ENCODE results near the gene NUP98.
"Not testable (repeated sequence)": the region's sequence is repeated elsewhere in the genome, so short reads cannot be mapped to it uniquely, and the experiment has no call there.

Gene NUP98

DNA sequence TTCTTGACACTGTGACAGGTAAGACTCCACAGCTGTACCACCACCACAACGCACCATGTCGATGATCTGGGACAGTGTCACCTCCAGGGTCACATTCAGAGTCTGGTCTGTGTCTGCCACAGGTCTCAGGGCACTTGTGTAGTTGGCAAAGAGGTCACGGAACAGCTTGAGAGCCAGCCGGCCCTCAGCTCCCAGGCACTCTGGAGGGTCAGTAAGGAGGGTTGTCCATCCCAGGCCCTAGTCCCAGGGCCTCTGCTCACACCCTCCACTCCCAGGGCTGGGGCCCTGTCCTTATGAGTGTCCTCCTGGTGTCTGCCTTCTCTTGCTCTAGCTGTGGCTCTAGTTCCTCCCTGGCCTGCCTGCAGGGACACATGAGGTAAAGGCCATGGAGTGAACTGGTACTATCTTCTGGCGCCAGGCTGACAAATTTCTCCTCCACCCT is 127.6 kb downstream of the NUP98 start:
- DNase-seq (ENCODE audit: low spot score) = no peak

DNA sequence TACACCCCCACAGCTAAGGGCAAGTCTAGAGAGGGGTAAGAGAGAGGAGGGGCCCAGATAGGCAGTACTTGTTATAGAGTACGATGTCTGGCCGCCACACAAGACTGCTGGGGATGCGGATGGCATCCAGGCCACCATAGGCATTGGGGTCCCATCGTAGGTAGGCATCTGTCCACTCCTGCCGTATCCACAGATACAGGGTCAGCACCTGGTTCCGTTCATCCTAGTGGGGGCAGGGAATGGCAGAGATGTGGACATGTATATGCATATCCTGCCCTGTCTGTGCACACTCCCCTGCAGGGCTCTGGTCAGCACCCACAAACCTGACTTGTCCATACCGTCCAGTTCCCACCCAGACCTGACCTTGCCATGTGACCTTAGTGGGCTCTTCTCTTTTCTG is 128.2 kb downstream of the NUP98 start:
- no peak for DNase-seq (ENCODE audit: low spot score)

DNA sequence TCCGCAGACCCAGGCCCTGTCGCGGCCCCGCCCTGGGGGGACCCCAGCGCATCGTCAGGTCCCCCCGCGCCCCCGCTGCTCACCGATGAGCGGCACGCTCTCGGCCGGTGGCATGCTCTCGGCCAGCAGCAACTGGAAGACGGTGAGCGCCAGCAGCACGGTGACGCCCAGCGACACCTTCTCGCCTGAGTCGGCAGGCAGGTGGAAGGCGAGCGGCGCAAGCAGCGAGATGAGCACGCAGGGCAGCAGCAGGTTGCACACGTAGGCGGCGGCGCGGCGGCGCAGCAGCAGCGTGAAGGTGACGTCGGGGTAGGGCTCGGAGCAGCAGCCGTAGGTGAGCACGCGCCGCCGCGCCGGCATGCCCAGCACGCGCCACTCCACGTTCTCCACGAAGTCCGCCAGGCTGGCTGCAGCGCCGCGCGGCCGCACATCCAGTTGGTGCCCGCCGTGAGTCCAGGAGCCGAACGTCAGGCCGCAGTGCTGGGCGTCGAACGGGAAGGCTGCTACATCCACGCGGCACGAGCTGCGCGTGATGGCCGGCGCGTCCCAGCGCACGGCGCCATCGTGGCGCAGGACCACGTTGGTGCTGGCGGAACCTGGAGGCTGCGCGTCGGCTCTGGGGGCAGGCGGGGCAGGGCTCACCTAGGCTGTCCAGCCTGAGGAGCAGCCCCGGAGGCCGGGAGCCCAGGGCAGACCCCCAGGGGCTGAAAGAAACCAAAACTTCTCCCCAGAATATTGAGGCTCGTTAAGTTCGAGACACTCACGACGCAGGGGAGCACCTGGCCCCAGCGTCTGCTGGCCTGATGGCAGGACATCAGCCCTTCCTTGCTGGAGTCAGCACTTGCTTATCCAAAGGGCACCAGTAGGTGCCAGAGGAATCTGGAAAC is 130.0 kb downstream of the NUP98 start:
- no peak for DNase-seq (ENCODE audit: low spot score)

DNA sequence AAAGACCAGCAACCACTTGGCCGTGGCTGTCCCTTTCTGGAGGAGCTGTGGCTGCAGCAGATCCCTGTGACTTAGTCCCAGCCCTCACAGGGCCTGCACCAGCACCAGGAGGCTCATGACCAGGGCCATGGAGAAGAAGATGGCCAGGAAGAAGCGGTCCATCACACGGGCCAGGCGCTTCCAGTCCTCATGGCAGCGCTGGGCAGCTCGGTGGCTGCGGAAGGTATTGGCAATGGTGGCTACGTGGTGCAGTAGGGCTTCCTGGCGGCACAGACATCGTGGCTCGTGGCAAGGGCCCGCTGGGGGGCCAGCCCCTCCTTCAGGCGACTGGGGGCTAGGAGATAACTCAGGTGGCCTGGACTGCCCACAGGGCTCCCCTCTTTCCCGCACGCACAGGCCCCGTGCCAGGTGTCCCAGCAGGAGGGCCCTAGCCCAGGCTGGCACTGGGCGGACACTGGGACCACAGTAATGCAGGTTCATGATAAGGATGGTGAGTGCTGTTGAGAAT is 131.3 kb downstream of the NUP98 start:
- no peak for DNase-seq (ENCODE audit: low spot score)

DNA sequence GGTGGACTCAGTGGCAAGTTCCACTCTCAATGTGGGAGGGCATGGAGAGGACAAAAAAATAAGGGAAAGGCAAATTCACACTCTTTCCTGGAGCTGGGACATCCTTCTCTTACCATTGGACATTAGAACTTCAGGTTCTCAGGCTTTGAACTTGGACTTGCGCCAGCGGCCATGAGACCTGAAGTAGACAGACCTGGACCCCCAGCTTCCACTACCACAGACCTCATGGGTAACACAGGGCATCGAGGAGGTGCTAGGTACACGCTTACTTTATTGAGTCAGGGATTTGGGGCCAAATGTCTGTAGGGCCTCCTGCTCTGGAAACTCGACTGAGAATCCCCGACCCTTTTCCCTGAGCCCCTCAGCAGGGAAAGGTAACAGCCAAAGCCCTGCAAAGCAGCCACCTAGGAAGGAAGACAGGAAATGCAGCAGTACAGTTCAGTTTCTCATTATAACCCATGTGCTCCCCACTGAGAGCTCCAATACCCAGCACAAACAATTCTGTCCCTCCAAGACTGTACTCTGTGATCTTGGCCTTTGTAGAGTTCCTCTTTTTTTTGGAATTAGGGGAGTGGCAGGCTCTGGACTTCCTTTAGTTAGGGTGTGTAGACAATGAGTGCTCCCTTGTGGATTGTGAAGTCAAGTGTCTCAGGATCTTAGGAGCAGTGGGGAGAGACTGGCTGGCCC is 131.9 kb downstream of the NUP98 start:
- no peak for DNase-seq (ENCODE audit: low spot score)

DNA sequence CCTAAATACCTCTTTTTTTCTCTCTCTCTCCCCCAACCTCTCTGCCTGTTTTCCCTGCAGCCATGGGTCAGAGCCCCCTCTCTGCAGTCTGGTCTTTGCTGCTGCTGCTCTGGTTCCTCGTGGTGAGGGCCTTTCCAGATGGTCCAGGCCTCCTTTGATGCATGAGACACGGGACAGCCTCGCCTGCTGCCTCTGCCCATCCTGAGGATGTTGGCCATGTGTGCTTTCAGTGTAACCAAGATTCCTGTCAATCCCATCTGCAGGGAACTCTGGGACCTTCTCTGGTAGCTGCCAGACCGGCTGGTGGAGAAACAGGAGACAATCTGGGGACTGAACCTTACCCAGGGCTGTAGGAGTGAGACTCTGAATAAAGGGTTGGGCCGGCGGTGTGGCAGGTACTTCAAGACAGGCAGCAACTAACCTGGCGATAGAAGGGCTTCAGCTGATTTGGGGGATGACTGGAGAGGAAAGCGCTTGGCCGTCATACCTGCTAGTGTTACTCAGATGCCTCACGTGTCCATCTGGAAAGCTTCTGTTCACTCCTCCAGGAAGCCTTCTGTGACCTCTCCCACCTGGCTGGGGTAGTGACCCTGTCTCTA is 133.2 kb downstream of the NUP98 start:
- DNase-seq (ENCODE audit: low spot score) = no peak

DNA sequence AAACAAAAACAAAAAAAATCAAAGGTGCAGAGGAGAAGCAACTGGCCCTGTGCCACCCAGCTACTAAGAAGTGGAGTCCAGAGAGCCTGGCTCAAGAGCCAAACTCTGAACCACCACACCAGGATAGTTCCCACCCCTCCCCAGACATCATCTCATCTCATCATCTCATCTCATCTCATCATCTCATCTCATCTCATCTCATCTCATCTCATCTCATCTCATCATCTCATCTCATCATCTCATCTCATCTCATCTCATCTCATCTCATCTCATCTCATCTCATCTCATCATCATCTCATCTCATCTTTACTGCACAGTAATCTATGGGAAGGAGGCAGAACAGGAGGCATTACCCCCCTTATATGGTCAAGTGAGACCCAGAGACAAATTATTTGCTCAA is 134.5 kb downstream of the NUP98 start:
- DNase-seq (ENCODE audit: low spot score) = no peak

DNA sequence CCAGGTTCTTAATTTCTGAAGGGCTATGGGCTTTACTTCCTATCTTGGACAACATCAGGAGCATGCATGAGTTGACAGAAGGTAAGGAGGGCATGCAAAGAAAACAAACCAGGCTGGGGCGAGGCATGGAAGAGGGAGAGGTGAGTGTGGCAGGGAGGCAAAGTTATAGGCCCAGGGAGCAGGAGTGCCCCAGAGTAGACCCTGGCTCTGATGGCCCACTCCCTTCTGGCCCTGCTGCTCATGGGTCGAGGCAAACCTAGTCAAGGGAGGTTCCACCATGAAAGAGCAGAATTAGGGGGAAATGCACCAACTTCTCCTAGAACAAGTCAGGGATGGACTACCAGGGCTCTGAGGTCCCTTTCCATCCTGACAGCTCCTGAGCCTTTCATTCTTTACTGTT is 136.4 kb downstream of the NUP98 start:
- no peak for DNase-seq (ENCODE audit: low spot score)

DNA sequence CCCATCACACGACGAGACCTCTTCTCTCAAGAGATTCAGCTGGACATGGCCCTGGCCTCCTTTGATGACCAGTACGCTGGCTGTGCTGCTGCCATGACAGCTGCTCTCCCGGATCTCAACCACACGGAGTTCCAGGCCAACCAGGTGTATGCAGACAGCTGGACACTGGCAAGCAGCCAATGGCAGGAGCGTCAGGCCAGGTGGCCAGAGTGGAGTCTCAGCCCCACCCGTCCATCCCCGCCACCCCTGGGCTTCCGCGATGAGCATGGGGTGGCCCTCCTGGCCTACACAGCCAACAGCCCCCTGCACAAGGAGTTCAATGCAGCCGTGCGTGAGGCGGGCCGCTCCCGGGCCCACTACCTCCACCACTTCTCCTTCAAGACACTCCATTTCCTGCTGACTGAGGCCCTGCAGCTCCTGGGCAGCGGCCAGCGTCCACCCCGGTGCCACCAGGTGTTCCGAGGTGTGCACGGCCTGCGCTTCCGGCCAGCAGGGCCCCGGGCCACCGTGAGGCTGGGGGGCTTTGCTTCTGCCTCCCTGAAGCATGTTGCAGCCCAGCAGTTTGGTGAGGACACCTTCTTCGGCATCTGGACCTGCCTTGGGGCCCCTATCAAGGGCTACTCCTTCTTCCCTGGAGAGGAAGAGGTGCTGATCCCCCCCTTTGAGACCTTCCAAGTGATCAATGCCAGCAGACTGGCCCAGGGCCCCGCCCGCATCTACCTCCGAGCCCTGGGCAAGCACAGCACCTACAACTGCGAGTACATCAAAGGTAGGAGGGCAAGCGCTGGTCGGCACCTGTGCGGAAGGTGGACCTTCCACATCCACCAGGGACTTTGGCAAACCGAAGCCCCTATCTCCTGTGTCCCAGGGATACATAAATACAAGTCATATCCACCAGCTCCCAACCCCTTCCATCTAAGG is 137.5 kb downstream of the NUP98 start:
- no peak for DNase-seq (ENCODE audit: low spot score)

DNA sequence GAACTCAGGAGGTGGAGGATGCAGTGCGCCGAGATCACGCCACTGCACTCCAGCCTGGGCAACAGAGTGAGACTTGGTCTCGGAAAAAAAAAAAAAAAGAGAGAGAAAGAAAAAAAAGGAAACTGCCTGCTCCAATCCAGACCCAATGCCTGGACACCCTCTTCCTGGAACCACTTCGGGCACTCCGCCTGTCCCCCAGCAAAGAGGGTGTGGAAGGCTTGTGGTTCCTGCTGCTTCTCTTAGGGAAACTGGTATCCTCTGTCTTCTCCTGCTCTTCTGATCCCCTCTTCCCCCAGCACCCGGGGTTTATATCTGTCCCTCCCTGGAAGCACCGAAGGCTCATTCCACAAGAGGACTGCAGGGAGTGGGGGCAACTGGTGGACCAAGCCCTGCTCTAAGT is 139.1 kb downstream of the NUP98 start:
- DNase-seq (ENCODE audit: low spot score) = no peak

DNA sequence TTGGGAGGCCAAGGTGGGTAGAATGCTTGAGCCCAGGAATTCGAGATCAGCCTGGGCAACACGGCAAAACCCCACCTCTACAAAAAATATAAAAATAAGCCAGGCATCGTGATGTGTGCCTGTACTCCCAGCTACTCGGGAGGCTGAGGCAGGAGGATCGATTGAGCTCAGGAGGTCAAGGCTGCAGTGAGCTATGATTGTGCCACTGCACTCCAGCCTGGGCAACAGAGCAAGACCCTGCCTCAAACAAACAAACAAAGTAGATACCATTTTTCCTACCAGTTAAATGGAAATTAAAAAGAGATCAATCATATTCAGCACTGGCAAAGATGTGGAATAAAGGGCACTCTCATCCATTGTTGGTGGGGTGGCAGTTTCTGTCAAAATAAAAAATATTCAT is 140.0 kb downstream of the NUP98 start:
- not testable (repeated sequence) for DNase-seq (ENCODE audit: low spot score)

DNA sequence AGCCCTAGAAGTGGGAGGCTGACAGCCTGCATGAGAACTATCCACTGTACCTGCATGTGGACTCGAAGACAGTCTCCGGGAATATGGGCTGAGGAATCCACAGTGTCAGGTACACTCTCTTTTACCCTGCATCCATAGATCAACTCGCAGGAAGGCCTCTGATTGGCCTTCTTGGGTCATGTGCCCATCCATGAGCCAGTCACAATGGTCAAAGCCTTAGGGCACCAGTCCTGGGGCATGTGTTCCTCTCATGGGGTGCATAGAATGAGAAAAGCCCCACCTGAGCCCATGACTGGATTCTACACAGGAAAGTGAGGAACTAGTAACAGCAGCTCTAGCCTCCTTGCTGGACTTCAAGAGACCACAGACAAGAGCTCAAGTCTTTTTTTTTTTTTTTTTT is 141.8 kb downstream of the NUP98 start:
- no peak for DNase-seq (ENCODE audit: low spot score)

DNA sequence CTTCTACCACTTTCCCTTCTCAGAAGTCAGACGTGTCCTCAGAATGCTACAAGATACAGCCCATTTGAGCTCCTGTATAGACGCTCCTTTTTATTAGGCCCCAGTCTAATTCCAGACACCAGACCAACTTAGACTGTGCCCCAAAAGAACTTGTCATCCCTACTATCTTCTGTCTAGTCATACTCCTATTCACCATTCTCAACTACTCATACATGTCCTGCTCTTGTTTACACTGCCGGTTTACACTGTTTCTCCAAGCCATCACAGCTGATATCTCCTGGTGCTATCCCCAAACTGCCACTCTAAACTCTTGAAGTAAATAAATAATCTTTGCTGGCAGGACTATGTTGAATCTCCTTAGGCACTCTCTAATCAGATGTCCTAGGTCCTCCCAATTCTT is 144.8 kb downstream of the NUP98 start:
- DNase-seq (ENCODE audit: low spot score) = not testable (repeated sequence)

DNA sequence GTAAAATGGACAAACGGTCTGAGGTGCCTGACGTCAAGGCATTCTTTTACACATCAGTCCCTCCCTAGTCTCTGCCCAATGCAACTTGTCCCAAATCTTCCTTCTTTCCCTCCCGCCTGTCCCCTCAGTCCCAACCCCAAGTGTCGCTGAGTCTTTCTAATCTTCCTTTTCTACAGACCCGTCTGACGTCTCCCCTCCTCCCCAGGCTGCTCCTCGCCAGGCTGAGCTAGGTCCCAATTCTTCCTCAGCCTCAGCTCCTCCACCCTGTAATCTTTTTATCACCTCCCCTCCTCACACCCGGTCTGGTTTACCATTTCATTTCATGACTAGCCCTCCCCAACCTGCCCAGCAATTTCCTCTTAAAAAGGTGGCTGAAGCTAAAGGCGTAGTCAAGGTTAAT is 148.0 kb downstream of the NUP98 start:
- DNase-seq (ENCODE audit: low spot score) = not testable (repeated sequence)

DNA sequence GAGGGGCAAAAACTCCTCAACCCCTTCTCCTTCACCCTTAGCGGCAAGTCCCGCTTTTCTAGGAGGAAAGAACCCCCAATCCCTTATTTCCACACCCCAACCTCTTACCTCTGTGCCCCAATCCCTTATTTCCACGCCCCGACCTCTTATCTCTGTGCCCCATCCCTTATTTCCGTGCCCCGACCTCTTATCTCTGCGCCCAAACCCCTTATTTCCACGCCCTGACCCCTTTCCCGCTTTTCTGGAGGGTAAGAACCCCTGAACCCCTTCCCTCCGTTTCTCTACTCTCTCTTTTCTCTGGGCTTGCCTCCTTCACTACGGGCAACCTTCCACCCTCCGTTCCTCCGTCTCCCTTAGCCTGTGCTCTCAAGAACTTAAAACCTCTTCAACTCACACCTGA is 148.5 kb downstream of the NUP98 start:
- DNase-seq (ENCODE audit: low spot score) = not testable (repeated sequence)

DNA sequence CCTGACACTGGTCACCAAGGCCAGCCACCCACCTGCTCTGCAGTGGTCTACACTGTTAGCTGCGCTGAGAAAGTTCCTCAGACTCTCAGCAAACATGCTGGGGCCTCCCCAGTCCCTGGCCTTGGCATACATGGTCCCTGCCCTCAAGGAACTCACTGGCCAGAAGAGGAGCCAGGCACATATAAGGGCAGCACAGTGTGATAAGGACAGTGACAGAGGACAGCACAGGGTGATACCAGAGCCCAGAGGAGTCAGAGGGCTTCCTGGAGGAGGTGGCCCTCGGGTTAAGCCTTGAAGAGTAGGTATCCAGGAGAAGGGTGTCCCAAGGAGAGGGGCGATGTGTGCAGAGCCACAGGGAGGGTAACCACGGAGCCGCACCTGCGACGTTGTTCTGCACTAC is 151.8 kb downstream of the NUP98 start:
- DNase-seq (ENCODE audit: low spot score) = no peak

DNA sequence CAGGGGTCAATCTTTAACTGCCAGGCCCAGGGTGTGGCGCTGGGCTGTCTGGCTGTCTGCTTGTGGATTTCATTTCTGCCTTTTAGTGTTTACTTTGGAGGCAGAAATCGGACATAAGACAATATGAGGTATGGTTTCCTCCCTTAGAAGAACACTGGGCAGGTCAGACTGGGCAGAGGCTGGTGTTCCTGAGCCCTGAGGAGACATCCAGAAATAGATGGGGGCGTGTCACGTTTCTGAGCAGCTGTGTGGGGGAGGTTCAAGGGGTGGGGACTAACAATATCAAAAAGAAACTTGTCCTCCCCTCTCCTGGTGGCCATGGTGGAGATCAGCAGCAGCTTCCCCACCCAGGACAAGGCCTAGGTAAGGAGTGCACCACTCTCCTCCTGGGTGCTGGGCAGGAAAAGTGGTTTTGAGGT is 152.5 kb downstream of the NUP98 start, which contains the start of gene ART1:
ART1 (plus strand) TSS at position 312 of the 419 bp plus-strand sequence. CDS start 14,086 bp downstream, outside the sequence.
- DNase-seq (ENCODE audit: low spot score) = no peak

DNA sequence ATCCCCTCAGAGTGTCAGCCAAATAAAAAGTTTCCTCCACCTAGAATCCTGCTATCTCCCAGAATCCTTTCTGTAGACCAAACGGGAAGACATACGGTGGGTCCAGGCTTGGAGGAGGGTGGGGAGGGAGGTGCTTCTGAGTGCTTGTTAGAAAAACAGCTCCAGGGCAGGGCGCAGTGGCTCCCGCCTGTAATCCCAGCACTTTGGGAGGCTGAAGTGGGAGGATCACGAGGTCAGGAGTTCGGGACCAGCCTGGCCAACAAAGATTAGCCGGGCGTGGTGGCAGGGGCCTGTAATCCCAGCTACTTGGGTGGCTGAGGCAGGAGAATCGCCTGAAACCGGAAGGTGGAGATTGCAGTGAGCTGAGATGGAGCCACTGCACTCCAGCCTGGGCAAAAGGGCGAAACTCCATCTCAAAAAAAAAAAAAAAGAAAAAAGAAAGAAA is 154.2 kb downstream of the NUP98 start:
- DNase-seq (ENCODE audit: low spot score) = not testable (repeated sequence)

DNA sequence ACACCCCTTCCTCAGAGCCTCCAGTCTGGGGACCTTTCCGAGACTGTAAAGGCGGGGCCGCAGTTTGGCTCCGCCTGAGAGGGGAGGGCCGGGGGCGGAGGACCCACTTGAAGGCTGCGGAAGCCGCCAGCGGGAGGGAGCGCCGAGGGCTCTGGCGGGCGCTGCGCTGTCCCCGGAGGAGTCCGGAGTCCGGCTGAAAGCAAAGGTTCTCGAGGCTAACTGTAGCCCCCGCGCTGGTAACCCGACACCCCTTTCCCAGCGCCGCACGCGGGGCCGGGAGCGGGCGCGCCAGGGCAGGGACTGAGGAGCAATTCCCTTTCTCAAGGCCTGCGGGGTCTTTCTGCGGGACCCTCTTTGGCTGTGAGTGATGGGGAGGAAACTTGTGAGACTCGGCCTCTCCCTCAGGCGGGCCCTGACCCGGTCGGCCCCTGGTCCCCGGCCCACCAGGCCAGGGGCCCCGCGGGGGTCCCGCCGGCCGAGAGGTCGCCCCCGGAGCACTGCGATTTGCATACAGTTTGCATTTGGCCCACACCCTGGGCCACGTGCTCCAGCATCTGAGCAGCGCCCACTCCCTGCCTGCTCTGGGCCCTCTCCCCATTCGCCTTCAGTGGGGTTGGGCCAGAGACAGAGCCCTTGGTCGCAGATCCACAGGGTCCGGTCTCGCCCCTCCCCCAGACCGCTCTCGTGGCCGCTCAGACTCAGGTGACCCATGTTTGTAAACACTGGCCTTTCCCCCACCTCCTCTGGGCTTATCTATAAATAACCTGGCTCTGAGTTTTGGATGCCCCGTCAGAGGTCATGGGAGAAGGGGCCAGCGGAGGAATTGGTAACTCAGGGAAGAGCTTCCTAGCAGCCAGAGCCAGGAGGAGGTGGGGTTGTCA is 155.0 kb downstream of the NUP98 start:
- peak; percentile 99 for DNase-seq (ENCODE audit: low spot score)

DNA sequence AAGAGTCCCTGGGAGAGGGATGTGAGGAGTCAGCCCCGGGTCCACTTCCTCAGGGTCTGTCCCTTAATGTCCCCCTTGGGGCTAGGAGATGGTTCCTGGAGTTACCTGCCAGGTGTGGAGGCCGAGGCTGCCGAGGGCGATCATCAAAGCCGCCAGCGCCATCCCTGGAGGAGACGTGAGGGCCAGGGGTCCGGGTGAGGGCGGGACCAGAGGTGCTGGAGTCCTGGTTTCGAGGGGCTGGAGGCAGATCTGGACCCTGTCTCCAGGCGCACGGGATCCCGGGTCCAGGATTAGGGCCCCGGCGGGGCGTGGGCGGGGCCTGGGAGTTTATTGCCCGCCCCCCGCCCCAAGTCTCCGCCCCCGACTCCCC is 155.7 kb downstream of the NUP98 start, which contains the start of gene ART5:
ART5 (minus strand) TSS at position 292 of the 370 bp plus-strand sequence; CDS start at position 162, 130 bp downstream.
- no peak for DNase-seq (ENCODE audit: low spot score)

Measured in iPS-NIHi11 (cell line).